BJ (cell line): ENCODE data around the gene TTC21A. TPM values are rescaled to one million over a fixed set of nuclear protein-coding genes. Genes with fewer than 3 reads are reported as not detected.

ENCODE experiments used
- CTCF ChIA-PET: fragments of 350-600 bp; formaldehyde crosslinking; extraction: SDS; loops from one replicate; lab custom pipeline; 2021; ENCODE audit warnings: antibody characterized with exemption, inconsistent platforms; lab: Yijun Ruan, JAX
- POLR2A ChIA-PET: fragments of 300-600 bp; sonication (Branson Sonifier 250); formaldehyde crosslinking; extraction: SDS; loops from one replicate; lab custom pipeline; 2021; ENCODE audit warnings: antibody characterized with exemption; lab: Charles Lee
- DNase-seq: peaks from one replicate; pipeline ENCODE4 v3.0.0-alpha.2; 2011; ENCODE audit warnings: low read depth
- H3K27me3 ChIP-seq: 2 replicates; pipeline ENCODE4 v1.6.0; 2011; ENCODE audit warnings: low read length; ENCODE audit not compliant: control insufficient read depth, insufficient read depth
- H3K36me3 ChIP-seq: 2 replicates; pipeline ENCODE4 v1.5.1; 2011; ENCODE audit warnings: low read length; ENCODE audit not compliant: control insufficient read depth, insufficient read depth
- H3K4me3 ChIP-seq: 2 replicates; pipeline ENCODE4 v1.5.1; 2011; ENCODE audit warnings: low read depth, mild to moderate bottlenecking, control low read depth, low read length
- polyA plus RNA-seq: library from polyadenylated mRNA; depleted of rRNA; stranded (reverse); fragments of >200 nt; gene quantifications from 2 replicates; pipeline ENCODE4 v1.2.3, GENCODE V29; 2011
- TF ChIP-seq, protein P1 (sequence below): IDR thresholded peaks from 2 replicates; pipeline ENCODE4 v1.5.1; 2011; ENCODE audit warnings: low read depth, mild to moderate bottlenecking, control low read depth, inconsistent platforms, low read length, moderate library complexity; ENCODE audit not compliant: insufficient read depth

TTC21A gene
- polyA plus RNA-seq, 1 experiment, result 2.3 TPM

DNA sequence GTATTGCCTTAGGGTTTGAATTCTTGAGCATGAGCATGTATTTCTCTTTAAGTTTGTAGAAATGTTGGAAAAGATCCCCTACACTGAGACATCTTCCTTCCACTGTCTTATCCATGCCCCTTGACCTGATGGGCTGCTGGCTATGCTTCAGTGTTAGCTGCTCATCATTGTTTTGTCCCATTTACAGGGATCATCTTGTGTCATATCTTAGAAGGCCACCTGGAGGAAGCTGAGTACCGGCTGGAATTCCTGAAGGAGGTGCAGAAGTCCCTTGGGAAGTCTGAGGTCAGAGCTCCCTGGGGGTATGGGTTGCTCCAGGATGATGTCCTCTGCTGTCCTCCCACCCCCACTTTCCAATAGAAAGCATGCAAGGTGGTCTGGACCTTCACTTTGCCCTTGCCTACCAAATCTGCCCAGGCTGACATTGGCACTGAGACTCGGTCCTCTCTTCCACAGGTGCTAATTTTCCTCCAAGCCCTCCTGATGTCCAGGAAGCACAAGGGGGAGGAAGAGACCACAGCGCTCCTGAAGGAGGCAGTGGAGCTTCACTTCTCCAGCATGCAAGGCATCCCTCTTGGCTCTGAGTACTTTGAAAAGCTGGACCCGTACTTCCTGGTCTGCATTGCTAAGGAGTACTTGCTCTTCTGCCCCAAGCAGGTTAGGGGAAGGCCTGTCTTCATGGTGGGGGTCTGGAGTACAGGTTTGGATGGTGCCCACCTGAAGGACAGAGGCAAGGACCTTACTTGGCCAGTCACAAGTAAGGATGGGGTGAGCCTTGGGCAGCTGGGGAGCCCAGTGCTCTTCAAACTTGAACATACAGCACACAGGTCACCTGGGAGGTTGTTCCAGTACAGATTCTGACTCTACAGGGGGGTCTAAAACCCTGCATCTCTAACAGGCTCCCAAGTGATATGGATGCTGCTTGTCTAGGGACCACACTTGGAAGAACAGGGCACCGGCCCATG, 17.7 kb downstream of the TTC21A start:
- DNase-seq, result no peak
- TF ChIP-seq, protein P1, sequence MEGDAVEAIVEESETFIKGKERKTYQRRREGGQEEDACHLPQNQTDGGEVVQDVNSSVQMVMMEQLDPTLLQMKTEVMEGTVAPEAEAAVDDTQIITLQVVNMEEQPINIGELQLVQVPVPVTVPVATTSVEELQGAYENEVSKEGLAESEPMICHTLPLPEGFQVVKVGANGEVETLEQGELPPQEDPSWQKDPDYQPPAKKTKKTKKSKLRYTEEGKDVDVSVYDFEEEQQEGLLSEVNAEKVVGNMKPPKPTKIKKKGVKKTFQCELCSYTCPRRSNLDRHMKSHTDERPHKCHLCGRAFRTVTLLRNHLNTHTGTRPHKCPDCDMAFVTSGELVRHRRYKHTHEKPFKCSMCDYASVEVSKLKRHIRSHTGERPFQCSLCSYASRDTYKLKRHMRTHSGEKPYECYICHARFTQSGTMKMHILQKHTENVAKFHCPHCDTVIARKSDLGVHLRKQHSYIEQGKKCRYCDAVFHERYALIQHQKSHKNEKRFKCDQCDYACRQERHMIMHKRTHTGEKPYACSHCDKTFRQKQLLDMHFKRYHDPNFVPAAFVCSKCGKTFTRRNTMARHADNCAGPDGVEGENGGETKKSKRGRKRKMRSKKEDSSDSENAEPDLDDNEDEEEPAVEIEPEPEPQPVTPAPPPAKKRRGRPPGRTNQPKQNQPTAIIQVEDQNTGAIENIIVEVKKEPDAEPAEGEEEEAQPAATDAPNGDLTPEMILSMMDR, result peak; percentile 66
- ChIA-PET POLR2A (interaction anchor here (0.6 kb wide), 1 partner anchor 154 kb away, joined by 18 read pairs; no protein-coding TSS in a partner anchor), CTCF (interaction anchor here (0.6 to 11.2 kb wide), 31 partner anchors 8 to 282 kb away, joined by 3 to 300 read pairs (median 5); partner anchors contain the start of genes CX3CR1, GORASP1, TTC21A and XIRP1)
- Histone ChIP-seq H3K4me3 (no peak overlapping the region), H3K27me3 (no peaks in the 10 kb centered on the region), H3K36me3 (no peaks in the 10 kb centered on the region)

DNA sequence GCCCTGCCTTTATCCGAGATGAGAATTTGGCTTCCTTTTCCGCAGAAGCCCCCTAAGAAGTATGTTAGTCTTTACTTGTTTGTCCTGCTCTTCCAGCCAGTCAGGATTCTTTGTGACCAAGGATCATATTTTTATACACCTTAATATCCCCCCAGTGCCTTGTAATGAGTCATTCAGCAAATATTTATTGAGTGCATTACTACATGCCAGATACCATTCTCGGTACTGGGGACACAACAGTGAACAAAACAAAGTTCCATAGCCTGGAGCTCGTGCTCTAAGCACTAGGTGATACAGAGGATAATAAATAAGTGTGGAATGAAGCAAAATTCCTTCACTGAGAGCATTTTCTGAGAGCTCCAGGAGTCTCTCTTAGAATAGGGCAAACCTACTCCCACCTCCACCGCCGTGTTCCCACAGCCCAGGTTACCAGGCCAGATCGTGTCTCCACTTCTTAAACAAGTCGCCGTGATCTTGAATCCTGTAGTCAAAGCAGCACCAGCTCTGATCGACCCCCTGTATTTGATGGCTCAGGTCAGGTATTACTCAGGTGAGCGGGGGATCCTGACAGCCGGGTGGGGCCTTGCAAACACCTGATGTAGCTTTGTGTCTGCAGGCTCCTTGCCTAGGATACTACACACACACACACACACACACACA, 18.5 kb downstream of the TTC21A start:
- no peak for DNase-seq
- H3K27me3 ChIP-seq, result no peaks in the 10 kb centered on the region
- ChIA-PET CTCF (interaction anchor here (0.7 to 11.2 kb wide), 30 partner anchors 9 to 171 kb away, joined by 3 to 300 read pairs (median 5); partner anchors contain the start of genes CX3CR1, GORASP1, TTC21A and XIRP1), POLR2A (interaction anchor here (0.6 kb wide), 1 partner anchor 153 kb away, joined by 18 read pairs; no protein-coding TSS in a partner anchor)
- TF ChIP-seq, protein P1, result no peak
- no peaks in the 10 kb centered on the region for H3K36me3 ChIP-seq
- no peak overlapping the region for H3K4me3 ChIP-seq

DNA sequence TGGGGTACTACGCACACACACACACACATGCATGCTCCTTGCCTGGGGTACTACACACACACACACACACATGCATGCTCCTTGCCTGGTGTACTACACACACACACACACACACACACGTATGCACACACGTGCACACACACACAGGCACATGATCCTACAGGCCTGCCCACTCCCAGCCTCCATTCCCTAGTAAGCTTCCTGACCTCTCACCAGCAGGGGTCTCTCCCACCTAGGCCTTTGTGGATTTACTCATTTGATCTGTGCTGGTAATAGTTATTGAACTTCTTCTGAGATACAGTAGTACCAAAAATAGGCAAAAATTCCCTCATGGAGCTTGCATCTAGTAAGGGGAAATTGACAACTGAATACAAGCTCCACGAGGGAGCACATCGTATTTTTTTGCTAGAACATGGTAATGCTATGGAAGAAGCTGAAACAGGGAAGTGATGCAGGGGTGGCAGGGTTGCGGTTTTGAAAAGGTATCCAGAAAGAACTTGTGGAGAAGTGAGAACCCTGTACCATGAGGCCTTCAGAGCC, 19.1 kb downstream of the TTC21A start:
- CTCF ChIA-PET, result interaction anchor here (0.7 to 11.2 kb wide), 33 partner anchors 10 to 170 kb away, joined by 3 to 300 read pairs (median 5); partner anchors contain the start of genes CX3CR1, GORASP1, TTC21A and XIRP1
- H3K27me3 ChIP-seq, result no peaks in the 10 kb centered on the region
- no peak for DNase-seq
- H3K36me3 ChIP-seq, result no peaks in the 10 kb centered on the region
- H3K4me3 ChIP-seq, result no peak overlapping the region
- TF ChIP-seq, protein P1, result peak; percentile 63
- POLR2A ChIA-PET, result no interaction called here

DNA sequence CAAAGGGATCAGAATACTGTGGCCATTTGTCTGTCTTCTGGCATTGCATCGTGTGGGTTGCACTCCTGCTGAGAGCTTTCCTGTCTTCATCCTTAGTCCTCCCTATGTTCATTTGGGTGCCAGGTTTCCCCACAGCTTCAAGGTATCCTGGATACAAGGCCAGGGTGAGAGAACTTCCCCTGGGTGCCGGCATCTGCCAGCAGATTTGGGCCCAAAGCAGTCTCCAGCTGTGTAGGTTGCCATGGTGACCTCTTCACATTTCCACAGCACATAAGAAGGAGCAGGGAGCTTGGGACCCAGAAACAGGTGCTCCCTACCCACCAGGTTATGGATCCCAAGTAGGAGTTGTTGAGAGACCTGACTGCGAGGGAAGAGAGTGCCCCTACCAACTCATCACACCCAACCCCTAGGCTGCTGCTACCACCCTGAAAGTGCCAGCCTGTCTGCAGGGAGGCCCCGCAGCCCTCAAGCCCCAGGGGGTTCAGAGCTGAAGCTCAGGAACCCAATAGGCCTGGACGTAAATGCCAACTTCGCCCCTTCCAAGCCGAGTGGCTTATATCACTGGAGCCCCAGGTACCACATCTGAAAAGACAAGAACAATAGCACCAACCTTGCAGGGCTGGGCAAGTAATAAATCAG, 19.9 kb downstream of the TTC21A start:
- H3K27me3 ChIP-seq, result no peaks in the 10 kb centered on the region
- ChIA-PET POLR2A (no interaction called here), CTCF (interaction anchor here (0.6 to 11.2 kb wide), 23 partner anchors 10 to 164 kb away, joined by 3 to 300 read pairs (median 5); partner anchors contain the start of genes GORASP1, TTC21A and XIRP1)
- TF ChIP-seq, protein P1, result no peak
- no peak for DNase-seq
- no peak overlapping the region for H3K4me3 ChIP-seq
- H3K36me3 ChIP-seq, result no peaks in the 10 kb centered on the region
